CD14-positive monocyte (primary cell): ENCODE measurements around the gene FBXW4. TPM values are rescaled to one million over a fixed set of nuclear protein-coding genes. Genes with fewer than 3 reads are reported as not detected.

Experiments used
- DNase-seq, 3 donors: peaks; one replicate each; pipeline ENCODE4 v3.0.0-alpha.2; 2011 to 2022
- H2AFZ ChIP-seq: 2 replicates; pipeline ENCODE4 v1.6.0; 2012; ENCODE audit warnings: mild to moderate bottlenecking, low read depth, low read length, inconsistent platforms; ENCODE audit not compliant: insufficient read depth, poor library complexity, severe bottlenecking
- H3K27ac ChIP-seq, 2 donors: 1 replicate in 1 of 2; 2 replicates in 1 of 2; pipeline ENCODE4 v1.5.1; 2012 to 2013; ENCODE audit warnings: low read length in 2 of 2, control low read depth in 1 of 2, inconsistent platforms in 1 of 2, low read depth in 1 of 2, mild to moderate bottlenecking in 1 of 2
- H3K27me3 ChIP-seq, 2 donors: one replicate each; pipeline versions ENCODE4 v1.6.0 to v1.6.1; 2011 to 2013; ENCODE audit warnings: low read length in 2 of 2; ENCODE audit not compliant: control insufficient read depth in 2 of 2, insufficient read depth in 2 of 2
- H3K36me3 ChIP-seq, 2 donors: replicated peaks in 1 of 2; 1 replicate in 1 of 2; 2 replicates in 1 of 2; pipeline versions ENCODE4 v1.5.1 to v1.6.1; 2012 to 2013; ENCODE audit warnings: low read length in 2 of 2, control low read depth in 1 of 2, inconsistent platforms in 1 of 2, mild to moderate bottlenecking in 1 of 2; ENCODE audit not compliant: insufficient read depth in 2 of 2, control insufficient read depth in 1 of 2
- H3K4me1 ChIP-seq, 2 donors: 1 replicate in 1 of 2; 2 replicates in 1 of 2; pipeline versions ENCODE4 v1.5.1 to v1.6.1; 2012 to 2013; ENCODE audit warnings: low read length in 2 of 2, control low read depth in 1 of 2, inconsistent platforms in 1 of 2, mild to moderate bottlenecking in 1 of 2, moderate library complexity in 1 of 2; ENCODE audit not compliant: insufficient read depth in 2 of 2, control insufficient read depth in 1 of 2
- H3K4me2 ChIP-seq: replicated peaks from 2 replicates; pipeline ENCODE3; 2012; ENCODE audit warnings: low read length, moderate library complexity, mild to moderate bottlenecking; ENCODE audit not compliant: poor library complexity, severe bottlenecking; ENCODE audit errors: extremely low read depth
- H3K4me3 ChIP-seq, 3 experiments: fragments of 200-600 bp in 1 of 3; sonication (generic) in 1 of 3; replicated peaks in 1 of 3; 1 replicate in 2 of 3; 2 replicates in 1 of 3; pipeline ENCODE4 v1.5.1; 2011 to 2013; ENCODE audit warnings: low read length in 3 of 3, mild to moderate bottlenecking in 3 of 3, control low read depth in 2 of 3, low read depth in 2 of 3, inconsistent platforms in 1 of 3, moderate library complexity in 1 of 3
- H3K79me2 ChIP-seq: 2 replicates; pipeline ENCODE4 v1.6.0; 2012; ENCODE audit warnings: mild to moderate bottlenecking, control low read depth, inconsistent platforms, low read length, moderate library complexity; ENCODE audit not compliant: insufficient read depth
- H3K9ac ChIP-seq: 2 replicates; pipeline ENCODE4 v1.6.0; 2017; ENCODE audit warnings: low read length, mild to moderate bottlenecking; ENCODE audit not compliant: insufficient read depth, poor library complexity, severe bottlenecking
- H3K9me3 ChIP-seq, 2 donors: replicated peaks in 1 of 2; 1 replicate in 1 of 2; 2 replicates in 1 of 2; pipeline versions ENCODE4 v1.5.1 to v1.6.1; 2012 to 2013; ENCODE audit warnings: low read length in 2 of 2, control low read depth in 1 of 2; ENCODE audit not compliant: control insufficient read depth in 1 of 2, insufficient read depth in 1 of 2
- H4K20me1 ChIP-seq: 2 replicates; pipeline ENCODE4 v1.6.0; 2012; ENCODE audit warnings: mild to moderate bottlenecking, low read length, control low read depth, moderate library complexity; ENCODE audit not compliant: insufficient read depth
- H3K27ac Mint-ChIP-seq, 7 donors: one replicate each; pipeline ENCODE4 v1.8.0; 2020; ENCODE audit warnings: mild to moderate bottlenecking in 7 of 7, mixed read lengths in 7 of 7, moderate library complexity in 6 of 7, inconsistent platforms in 2 of 7
- H3K27me3 Mint-ChIP-seq, 3 donors: one replicate each; pipeline ENCODE4 v1.8.0; 2021 to 2022; ENCODE audit warnings: low read depth in 3 of 3, mild to moderate bottlenecking in 3 of 3, mixed read lengths in 3 of 3, moderate library complexity in 3 of 3, inconsistent platforms in 1 of 3
- H3K36me3 Mint-ChIP-seq, 2 donors: one replicate each; pipeline ENCODE4 v1.8.0; 2020; ENCODE audit warnings: mixed read lengths in 2 of 2, inconsistent platforms in 1 of 2, mild to moderate bottlenecking in 1 of 2
- H3K4me1 Mint-ChIP-seq: one replicate; pipeline ENCODE4 v1.8.0; 2020; ENCODE audit warnings: mild to moderate bottlenecking, mixed read lengths
- H3K4me3 Mint-ChIP-seq, 2 donors: one replicate each; pipeline ENCODE4 v1.8.0; 2020; ENCODE audit warnings: mild to moderate bottlenecking in 2 of 2, mixed read lengths in 2 of 2, moderate library complexity in 1 of 2
- H3K9me3 Mint-ChIP-seq, 7 donors: one replicate each; pipeline ENCODE4 v1.8.0; 2020 to 2022; ENCODE audit warnings: mixed read lengths in 7 of 7, mild to moderate bottlenecking in 6 of 7, moderate library complexity in 6 of 7, inconsistent platforms in 2 of 7
- CTCF ChIP-seq: fragments of 200-600 bp; IDR thresholded peaks from one replicate; pipeline ENCODE4 v1.8.0; 2022; ENCODE audit warnings: antibody characterized with exemption, mild to moderate bottlenecking
- WGBS: methylation state at CpG from one replicate; pipeline ENCODE4 v1.1.5; 2013; ENCODE audit warnings: missing lambda C conversion rate; ENCODE audit not compliant: insufficient coverage; 5-methylcytosine and 5-hydroxymethylcytosine counted together
- intact Hi-C, 2 donors: fragments of 100-400 bp; cut with micrococcal nuclease; formaldehyde crosslinking; loops; one replicate each; pipeline versions ENCODE4 v1.15.0 to v1.15.1; 2023
- polyA plus RNA-seq, 3 donors: library from polyadenylated mRNA; depleted of rRNA in 1 of 3; unstranded in 2 of 3; stranded (reverse) in 1 of 3; fragments of 300-500 nt in 2 of 3; fragments of >200 nt in 1 of 3; fragmentation: Illumina TruSeq in 2 of 3; gene quantifications; 1 replicate in 2 of 3; 2 replicates in 1 of 3; pipeline ENCODE4 v1.2.3, GENCODE V29; 2012 to 2021

Gene FBXW4
- polyA plus RNA-seq, 3 donors = 1.1 to 30.8 (median 1.8) TPM

DNA sequence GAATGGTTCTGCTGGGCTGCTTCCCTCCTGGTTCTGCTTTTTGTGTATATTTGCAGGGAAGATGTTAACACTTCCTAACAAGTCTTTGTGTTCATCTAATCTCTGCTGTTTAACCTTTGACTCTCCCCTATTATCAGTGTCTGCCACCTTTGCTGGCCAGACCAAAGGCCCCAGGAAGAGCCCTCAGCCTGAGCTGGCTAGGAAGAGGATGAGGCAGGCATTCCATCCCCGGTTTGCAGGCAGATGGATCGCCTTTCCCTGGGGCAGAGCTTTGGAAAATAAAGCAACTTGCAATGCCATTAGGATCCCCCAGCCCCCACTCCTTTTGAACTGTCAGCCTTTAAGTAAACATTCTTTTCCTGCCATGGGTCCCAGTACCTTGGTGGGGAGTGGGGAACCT lies 87.8 kb downstream of the FBXW4 start:
- peaks cover 4% of the 10 kb centered on the region for H3K4me1 Mint-ChIP-seq
- peaks cover 0 to 3% (median 0%) of the 10 kb centered on the region in 3 donors for H3K27me3 Mint-ChIP-seq
- Histone ChIP-seq H3K9ac (no peak overlapping the region), H3K27me3 (no peaks in the 10 kb centered on the region), H3K36me3 (peaks cover 57 to 79% of the 10 kb centered on the region in 2 donors), H2AFZ (no peak overlapping the region), H3K9me3 (no peaks in the 10 kb centered on the region), H3K4me1 (peaks cover 0 to 3% of the 10 kb centered on the region in 2 donors), H4K20me1 (peaks cover 3% of the 10 kb centered on the region), H3K27ac (peak overlapping the region in 1 of 2 donors; percentile 20), H3K4me2 (no peak overlapping the region), H3K4me3 (no peak overlapping the region), H3K79me2 (no peaks in the 10 kb centered on the region)
- intact Hi-C loops = no loop called here
- no peak overlapping the region for H3K4me3 Mint-ChIP-seq
- peaks cover 0 to 1% (median 0%) of the 10 kb centered on the region in 7 donors for H3K9me3 Mint-ChIP-seq
- TF ChIP-seq CTCF = no peak
- 80% methylated on average over 1 of the region's 2 CpGs for WGBS
- DNase-seq = no peak
- H3K27ac Mint-ChIP-seq = peak overlapping the region in 1 of 7 donors; percentile 22
- peaks cover 63 to 82% of the 10 kb centered on the region in 2 donors for H3K36me3 Mint-ChIP-seq

- no peaks in the 10 kb centered on the region for H3K4me1 Mint-ChIP-seq
- peaks cover 23 to 45% of the 10 kb centered on the region in 2 donors for H3K36me3 ChIP-seq
- intact Hi-C loops = loop anchor here (5.0 kb wide), 1 partner anchor 179 kb away; the partner anchor contains the start of gene NPM3 (in 2 of the 2)
- peaks cover 37 to 45% of the 10 kb centered on the region in 2 donors for H3K36me3 Mint-ChIP-seq
- peaks cover 0 to 1% (median 0%) of the 10 kb centered on the region in 3 donors for H3K27me3 Mint-ChIP-seq
- 33% methylated on average over 1 of the region's 6 CpGs for whole genome bisulfite sequencing
- H3K27me3 ChIP-seq = no peaks in the 10 kb centered on the region
- H3K9me3 ChIP-seq = no peaks in the 10 kb centered on the region
- H3K79me2 ChIP-seq = no peaks in the 10 kb centered on the region
- peak overlapping the region in 1 of 7 donors; percentile 70 for H3K27ac Mint-ChIP-seq
- H3K27ac ChIP-seq = no peak overlapping the region
- peaks cover 0 to 1% (median 0%) of the 10 kb centered on the region in 7 donors for H3K9me3 Mint-ChIP-seq
- no peak overlapping the region for H3K4me3 Mint-ChIP-seq
- peak; percentile 43 to 58 (median 48) for DNase-seq
- no peak overlapping the region for H2AFZ ChIP-seq
- no peak overlapping the region for H3K4me3 ChIP-seq
- peak; percentile 92 for TF ChIP-seq CTCF
- no peaks in the 10 kb centered on the region for H3K4me1 ChIP-seq
- no peak overlapping the region for H3K9ac ChIP-seq
- peaks cover 3% of the 10 kb centered on the region for H4K20me1 ChIP-seq
- no peak overlapping the region for H3K4me2 ChIP-seq
These were observed 92.1 kb downstream of the FBXW4 start for GRCh38 chr10:101602761-101603398.
